Parathyroid adenoma (tissue), 2 donors: ENCODE results near the gene ARHGAP5.

Experiments used
- H2AFZ ChIP-seq: fragments of 300-600 bp; sonication (generic); one replicate; pipeline ENCODE4 v1.7.0; 2017; ENCODE audit warnings: antibody characterized with exemption, mild to moderate bottlenecking
- H3K27ac ChIP-seq: fragments of 300-600 bp; sonication (generic); one replicate; pipeline ENCODE4 v1.7.0; 2017
- H3K27me3 ChIP-seq: fragments of 300-600 bp; sonication (generic); one replicate; pipeline ENCODE4 v1.7.0; 2017; ENCODE audit warnings: low read length; ENCODE audit not compliant: control insufficient read depth, insufficient read depth
- H3K36me3 ChIP-seq: fragments of 300-600 bp; sonication (generic); one replicate; pipeline ENCODE4 v1.7.0; 2017; ENCODE audit warnings: low read length; ENCODE audit not compliant: control insufficient read depth, insufficient read depth
- H3K4me1 ChIP-seq: fragments of 300-600 bp; sonication (generic); one replicate; pipeline ENCODE4 v1.7.0; 2017; ENCODE audit warnings: control low read depth
- H3K4me2 ChIP-seq: fragments of 300-600 bp; sonication (generic); one replicate; pipeline ENCODE4 v1.7.0; 2017; ENCODE audit warnings: low read length
- H3K4me3 ChIP-seq: fragments of 300-600 bp; sonication (generic); one replicate; pipeline ENCODE4 v1.7.0; 2017; ENCODE audit warnings: low read depth, low read length
- H3K79me2 ChIP-seq: fragments of 300-600 bp; sonication (generic); one replicate; pipeline ENCODE4 v1.7.0; 2017; ENCODE audit warnings: control low read depth
- H3K9ac ChIP-seq: fragments of 300-600 bp; sonication (generic); one replicate; pipeline ENCODE4 v1.7.0; 2017; ENCODE audit warnings: mild to moderate bottlenecking
- H3K9me3 ChIP-seq: fragments of 300-600 bp; sonication (generic); one replicate; pipeline ENCODE4 v1.7.0; 2017; ENCODE audit warnings: low read length; ENCODE audit not compliant: control insufficient read depth
- TF ChIP-seq, protein P1 (sequence below): fragments of 300-600 bp; sonication (generic); IDR thresholded peaks from one replicate; pipeline ENCODE4 v1.7.0; 2017; ENCODE audit warnings: antibody characterized with exemption, mild to moderate bottlenecking
- donor health status: primary hyperparathyroidism.

The ARHGAP5 gene

GRCh38 chr14:32090686-32091085 is 13.6 kb downstream of the ARHGAP5 start:
- no peaks in the 10 kb centered on the region for H3K9me3 ChIP-seq
- H3K27ac ChIP-seq, result no peak overlapping the region
- H3K4me2 ChIP-seq, result no peak overlapping the region
- H3K9ac ChIP-seq, result no peak overlapping the region
- H2AFZ ChIP-seq, result no peak overlapping the region
- peaks cover 3% of the 10 kb centered on the region for H3K4me1 ChIP-seq
- H3K4me3 ChIP-seq, result no peak overlapping the region
- H3K79me2 ChIP-seq, result peaks cover 7% of the 10 kb centered on the region
- TF ChIP-seq, protein P1, sequence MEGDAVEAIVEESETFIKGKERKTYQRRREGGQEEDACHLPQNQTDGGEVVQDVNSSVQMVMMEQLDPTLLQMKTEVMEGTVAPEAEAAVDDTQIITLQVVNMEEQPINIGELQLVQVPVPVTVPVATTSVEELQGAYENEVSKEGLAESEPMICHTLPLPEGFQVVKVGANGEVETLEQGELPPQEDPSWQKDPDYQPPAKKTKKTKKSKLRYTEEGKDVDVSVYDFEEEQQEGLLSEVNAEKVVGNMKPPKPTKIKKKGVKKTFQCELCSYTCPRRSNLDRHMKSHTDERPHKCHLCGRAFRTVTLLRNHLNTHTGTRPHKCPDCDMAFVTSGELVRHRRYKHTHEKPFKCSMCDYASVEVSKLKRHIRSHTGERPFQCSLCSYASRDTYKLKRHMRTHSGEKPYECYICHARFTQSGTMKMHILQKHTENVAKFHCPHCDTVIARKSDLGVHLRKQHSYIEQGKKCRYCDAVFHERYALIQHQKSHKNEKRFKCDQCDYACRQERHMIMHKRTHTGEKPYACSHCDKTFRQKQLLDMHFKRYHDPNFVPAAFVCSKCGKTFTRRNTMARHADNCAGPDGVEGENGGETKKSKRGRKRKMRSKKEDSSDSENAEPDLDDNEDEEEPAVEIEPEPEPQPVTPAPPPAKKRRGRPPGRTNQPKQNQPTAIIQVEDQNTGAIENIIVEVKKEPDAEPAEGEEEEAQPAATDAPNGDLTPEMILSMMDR, result no peak
- no peaks in the 10 kb centered on the region for H3K27me3 ChIP-seq
- H3K36me3 ChIP-seq, result no peaks in the 10 kb centered on the region

- H3K79me2 ChIP-seq, result no peaks in the 10 kb centered on the region
- no peak overlapping the region for H2AFZ ChIP-seq
- no peaks in the 10 kb centered on the region for H3K9me3 ChIP-seq
- H3K36me3 ChIP-seq, result no peaks in the 10 kb centered on the region
- H3K4me3 ChIP-seq, result no peak overlapping the region
- TF ChIP-seq, protein P1, result no peak
- no peak overlapping the region for H3K27ac ChIP-seq
- no peak overlapping the region for H3K9ac ChIP-seq
- no peak overlapping the region for H3K4me2 ChIP-seq
- no peaks in the 10 kb centered on the region for H3K27me3 ChIP-seq
- peaks cover 26% of the 10 kb centered on the region for H3K4me1 ChIP-seq
Measured at GRCh38 chr14:32099473-32099872, 22.4 kb downstream of the ARHGAP5 start.

GRCh38 chr14:32100175-32100574 is 23.1 kb downstream of the ARHGAP5 start:
- H3K4me2 ChIP-seq, result no peak overlapping the region
- H3K27ac ChIP-seq, result no peak overlapping the region
- H3K36me3 ChIP-seq, result no peaks in the 10 kb centered on the region
- H3K4me3 ChIP-seq, result no peak overlapping the region
- TF ChIP-seq, protein P1, result no peak
- peaks cover 6% of the 10 kb centered on the region for H3K79me2 ChIP-seq
- H3K9me3 ChIP-seq, result no peaks in the 10 kb centered on the region
- peaks cover 32% of the 10 kb centered on the region for H3K4me1 ChIP-seq
- no peak overlapping the region for H2AFZ ChIP-seq
- no peaks in the 10 kb centered on the region for H3K27me3 ChIP-seq
- no peak overlapping the region for H3K9ac ChIP-seq

GRCh38 chr14:32102152-32102787 is 25.2 kb downstream of the ARHGAP5 start:
- peaks cover 35% of the 10 kb centered on the region for H3K4me1 ChIP-seq
- peaks cover 22% of the 10 kb centered on the region for H3K79me2 ChIP-seq
- H3K4me2 ChIP-seq, result peak overlapping the region; percentile 72
- H3K27ac ChIP-seq, result peak overlapping the region; percentile 67
- H2AFZ ChIP-seq, result no peak overlapping the region
- TF ChIP-seq, protein P1, result no peak
- H3K4me3 ChIP-seq, result peak overlapping the region; percentile 42
- no peaks in the 10 kb centered on the region for H3K27me3 ChIP-seq
- H3K9ac ChIP-seq, result no peak overlapping the region
- no peaks in the 10 kb centered on the region for H3K36me3 ChIP-seq
- H3K9me3 ChIP-seq, result no peaks in the 10 kb centered on the region

DNA sequence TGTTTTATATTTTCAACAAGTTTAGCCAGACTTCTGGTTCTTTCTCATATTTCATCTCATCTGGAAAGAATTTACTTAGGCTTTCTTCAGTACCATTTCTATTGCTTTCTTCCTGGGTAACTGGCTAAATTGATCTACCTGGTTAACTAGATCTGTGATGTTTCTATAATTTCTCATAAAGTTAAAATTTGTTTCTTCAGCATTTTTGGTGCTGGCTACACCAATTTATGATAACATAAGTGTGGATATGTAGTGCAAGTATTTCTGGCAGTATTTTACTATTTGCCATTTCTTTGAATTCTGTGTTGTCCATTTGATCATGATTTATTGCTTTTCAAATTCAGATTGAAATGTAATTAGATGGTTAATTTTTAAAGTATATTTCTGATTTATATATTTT is 25.9 kb downstream of the ARHGAP5 start:
- peak overlapping the region; percentile 72 for H3K4me2 ChIP-seq
- H3K9ac ChIP-seq, result no peak overlapping the region
- TF ChIP-seq, protein P1, result no peak
- peak overlapping the region; percentile 67 for H3K27ac ChIP-seq
- no peak overlapping the region for H2AFZ ChIP-seq
- H3K36me3 ChIP-seq, result no peaks in the 10 kb centered on the region
- peaks cover 40% of the 10 kb centered on the region for H3K4me1 ChIP-seq
- H3K9me3 ChIP-seq, result no peaks in the 10 kb centered on the region
- peak overlapping the region; percentile 42 for H3K4me3 ChIP-seq
- peaks cover 28% of the 10 kb centered on the region for H3K79me2 ChIP-seq
- no peaks in the 10 kb centered on the region for H3K27me3 ChIP-seq
